ENCODE data around the gene C5orf58.

C5orf58 gene, protein sequence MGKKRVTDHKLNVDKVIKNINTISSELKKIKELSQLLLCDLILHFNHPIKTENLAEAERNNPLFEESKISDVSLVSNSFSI

DNA sequence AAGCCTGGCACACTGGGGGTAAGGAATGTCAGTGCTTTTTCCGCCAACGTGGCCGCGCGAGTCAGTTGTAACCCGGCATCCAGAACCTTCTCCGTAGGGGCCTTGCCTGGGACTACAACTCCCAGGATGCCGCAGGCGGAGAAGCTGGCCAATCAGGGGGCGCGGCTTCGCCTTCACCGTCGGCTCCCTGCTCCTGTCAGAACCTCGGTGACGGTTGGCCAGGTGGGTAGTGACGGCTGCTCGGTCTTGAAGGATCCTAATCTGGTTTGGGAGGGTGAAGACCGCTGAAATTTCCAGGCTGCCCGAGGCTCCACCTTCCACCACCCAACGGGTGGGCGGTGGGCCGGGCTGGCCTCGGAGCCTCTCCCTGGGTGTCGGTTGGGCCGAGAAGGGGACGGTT, at the start of gene C5orf58:
C5orf58 (plus strand) TSS at position 200 of the 400 bp plus-strand sequence. CDS start 1,992 bp downstream, outside the sequence.
- DNase-seq (ENCODE audit: low spot score) = no peak

DNA sequence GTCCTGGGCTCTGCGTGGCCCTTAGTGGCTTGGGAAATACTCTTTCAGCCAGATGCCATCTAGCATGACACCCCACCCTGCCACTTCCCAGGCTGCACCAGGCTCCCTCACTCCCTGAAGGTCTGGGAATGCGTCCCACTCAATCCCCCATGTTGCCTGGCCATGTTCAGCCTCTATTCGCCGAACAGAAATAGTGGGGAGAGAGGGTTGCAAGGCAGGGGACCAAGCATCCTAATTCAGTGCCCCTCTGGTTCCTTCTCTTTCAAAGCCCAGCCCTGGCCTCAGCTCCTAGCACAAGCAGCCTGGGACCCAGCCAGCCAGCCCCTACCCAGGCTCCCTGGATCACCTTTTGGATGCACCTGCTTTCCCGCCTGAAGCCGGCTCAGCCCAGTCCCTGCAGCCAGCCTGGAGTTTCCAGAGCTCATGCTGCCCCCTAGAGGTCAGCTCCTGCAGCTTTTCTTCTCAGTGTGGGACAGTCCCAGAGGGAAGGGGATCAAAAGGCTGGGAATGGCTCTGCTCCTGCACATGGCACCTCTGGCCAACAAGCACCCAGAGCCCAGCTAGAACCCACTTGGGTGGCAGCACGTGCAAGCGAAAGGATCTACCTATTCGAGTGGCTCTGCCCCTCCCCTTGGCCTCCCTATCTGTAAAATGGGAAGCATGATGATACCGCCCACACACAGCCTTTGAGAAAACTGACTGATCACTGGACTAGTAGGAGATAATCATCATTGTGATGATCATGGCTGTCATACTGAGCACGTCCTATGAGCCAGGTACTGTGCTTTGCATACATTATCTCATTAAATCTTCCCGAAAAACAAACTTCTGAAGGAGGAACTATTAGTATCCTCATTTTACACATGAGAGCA, 48.7 kb upstream of the C5orf58 start:
- DNase-seq (ENCODE audit: low spot score) = peak; percentile 59

DNA sequence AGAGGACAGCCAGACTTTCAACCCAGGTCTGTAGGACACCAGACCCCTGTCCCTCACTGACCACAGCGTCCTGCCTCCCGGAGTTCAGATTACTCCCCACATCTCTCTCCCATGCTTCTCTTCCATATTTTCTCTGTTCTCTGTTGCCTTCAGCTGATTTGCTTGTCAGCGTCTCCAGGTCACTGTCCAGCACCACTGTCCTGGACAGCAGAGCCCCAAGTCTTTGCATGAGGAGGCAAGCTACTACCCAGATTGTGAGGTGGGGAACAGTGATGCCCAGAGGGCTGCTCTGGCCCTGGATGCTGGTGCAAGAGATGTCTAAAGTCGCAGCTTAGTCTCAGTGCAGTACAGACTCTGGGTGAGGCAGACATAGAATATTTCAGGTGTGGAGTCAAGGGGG, 48.0 kb upstream of the C5orf58 start:
- DNase-seq (ENCODE audit: low spot score) = no peak

DNA sequence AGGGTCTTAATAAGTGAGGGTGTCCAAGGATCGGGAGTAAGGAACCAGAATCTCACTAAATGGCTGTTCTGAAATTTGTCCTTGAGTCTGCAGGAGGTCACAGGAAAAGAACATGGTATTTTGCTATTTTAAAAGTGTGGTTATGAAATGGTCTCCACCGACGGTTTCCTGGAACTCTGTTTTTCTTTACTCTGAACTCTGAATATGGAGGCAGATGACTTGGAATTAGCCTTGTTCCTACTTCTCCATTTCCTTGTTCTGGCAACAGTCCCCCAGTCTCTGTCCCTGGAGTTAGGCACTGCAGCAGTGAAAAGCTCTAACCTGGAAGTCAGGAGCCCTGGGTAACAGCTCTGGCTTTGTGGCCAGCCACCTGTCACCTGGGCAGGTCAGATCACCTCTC, 46.6 kb upstream of the C5orf58 start:
- no peak for DNase-seq (ENCODE audit: low spot score)

DNA sequence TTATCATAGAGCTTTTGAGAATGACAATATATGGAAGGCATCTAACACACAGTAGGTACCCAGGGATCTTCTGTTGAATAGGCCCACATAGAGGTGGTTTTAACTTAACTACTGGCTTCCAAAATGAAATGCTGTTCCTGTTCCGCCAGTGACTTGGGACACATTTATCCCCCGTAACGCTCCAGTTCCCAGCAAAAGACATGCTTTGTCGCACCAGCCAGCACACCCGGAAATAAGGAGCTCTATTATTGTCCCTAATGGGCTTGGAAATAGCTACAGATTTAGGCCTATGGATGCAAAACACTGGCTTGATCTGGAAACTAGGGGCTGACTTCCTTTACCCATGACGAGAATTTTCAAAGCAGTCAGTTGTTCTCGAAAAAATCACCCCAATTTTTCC, 45.9 kb upstream of the C5orf58 start:
- DNase-seq (ENCODE audit: low spot score) = no peak

DNA sequence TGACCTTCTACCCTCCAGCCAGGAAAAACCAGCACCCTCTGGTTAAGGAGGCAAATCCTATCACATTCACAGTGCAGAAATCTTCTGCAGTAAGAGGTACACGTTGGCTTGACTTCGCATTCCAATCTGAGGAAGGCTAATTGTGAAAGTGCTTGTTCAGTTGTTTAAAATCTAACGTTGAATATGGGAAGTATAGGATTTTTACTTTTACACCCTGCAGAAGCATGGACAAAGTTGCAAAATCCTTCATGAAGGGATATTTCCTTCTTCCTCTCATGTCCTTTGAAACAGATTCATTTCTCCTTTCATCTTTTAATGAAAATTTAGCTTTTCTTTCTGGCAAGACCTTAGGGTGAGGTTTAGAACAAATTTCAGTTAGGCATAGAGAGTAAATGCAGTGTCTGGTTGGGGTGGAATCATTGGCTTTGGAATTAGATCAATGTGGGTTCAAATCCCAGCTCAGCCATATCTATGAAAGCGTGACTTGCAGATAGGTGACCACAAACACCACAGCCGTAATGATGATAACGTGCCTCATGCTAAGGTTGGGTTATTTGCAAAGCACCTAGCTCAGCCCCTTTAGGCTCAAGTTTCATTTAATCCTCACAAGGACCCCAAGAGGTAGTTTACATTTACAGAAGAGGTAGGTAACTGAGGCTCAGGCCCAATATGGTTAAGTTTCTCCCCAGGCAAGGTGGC, 42.2 kb upstream of the C5orf58 start:
- DNase-seq (ENCODE audit: low spot score) = no peak

DNA sequence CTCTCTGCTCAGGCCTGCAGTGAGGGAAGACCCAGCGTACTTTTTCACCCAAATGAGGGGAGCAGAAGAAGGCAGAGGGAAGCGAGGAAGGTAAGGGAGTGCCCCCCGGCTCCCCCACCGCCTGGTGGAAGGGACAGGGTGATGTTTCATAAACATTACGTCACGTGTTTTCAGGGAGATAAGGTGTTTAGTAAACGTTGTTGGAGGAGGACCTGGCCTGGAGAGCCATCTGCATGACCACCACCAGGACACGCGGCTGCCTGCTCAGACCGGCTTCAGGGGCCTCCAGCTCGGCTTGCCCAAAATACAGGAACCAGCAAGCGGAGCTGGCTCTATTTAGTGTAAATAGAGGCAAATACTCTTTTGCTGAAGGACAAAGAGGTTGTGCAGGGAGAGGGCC, 40.0 kb upstream of the C5orf58 start:
- no peak for DNase-seq (ENCODE audit: low spot score)

DNA sequence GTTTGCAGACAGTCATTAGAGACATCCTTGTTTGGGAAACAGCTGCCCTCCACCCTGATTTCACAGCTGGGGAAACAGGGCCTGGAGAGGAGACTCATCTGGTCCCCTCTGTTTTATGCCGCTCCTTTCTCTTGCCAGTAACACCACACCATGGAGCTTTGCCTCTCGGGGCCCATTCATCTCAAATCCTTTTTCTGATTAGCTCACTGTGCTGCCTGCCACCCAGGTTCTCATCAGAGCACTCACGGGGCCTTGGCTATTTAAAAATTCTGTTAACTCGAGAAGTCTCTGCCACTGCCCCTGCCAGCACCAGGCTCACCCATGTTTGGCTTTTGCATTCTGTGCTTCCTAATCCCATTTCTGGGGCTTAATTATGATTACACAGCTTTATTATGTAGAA, 36.8 kb upstream of the C5orf58 start:
- DNase-seq (ENCODE audit: low spot score) = no peak

DNA sequence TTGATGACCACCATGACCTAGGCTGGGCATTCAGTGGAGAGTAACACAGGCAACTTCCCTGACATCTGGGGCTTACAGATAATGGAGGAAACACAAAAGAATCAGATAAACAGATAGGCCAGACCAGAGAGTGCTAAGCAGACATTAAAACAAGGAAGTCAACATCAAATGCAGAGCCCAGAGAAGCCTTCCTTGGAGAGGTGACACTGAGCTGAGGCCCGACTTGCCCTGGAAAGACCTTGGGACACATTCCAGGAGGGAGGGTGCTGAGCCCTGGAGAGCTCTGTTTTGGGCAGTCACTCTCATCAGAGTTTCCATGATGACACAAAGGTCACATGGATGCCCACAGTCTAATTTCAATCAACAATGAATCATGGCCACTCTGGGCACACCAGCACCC, 31.9 kb upstream of the C5orf58 start:
- DNase-seq (ENCODE audit: low spot score) = no peak

DNA sequence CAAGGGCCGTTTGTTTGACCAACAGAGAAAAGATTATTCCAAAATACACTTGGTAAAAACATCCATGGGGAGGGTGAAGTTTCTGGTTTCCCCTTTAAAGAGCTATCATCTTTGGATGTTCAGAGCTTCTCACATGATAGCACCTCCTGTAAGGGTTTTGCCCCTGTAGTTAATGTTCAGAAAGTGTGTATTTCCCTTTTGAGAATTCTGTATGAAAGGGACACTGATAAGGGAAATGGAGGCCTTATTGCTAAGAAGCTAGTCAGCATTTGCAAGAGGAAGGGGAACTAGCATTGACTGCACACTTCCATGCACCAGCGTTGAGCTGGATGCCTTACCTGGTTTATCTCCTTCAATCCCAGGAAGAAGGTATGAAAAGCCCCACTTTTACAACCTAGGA, 31.5 kb upstream of the C5orf58 start:
- no peak for DNase-seq (ENCODE audit: low spot score)

DNA sequence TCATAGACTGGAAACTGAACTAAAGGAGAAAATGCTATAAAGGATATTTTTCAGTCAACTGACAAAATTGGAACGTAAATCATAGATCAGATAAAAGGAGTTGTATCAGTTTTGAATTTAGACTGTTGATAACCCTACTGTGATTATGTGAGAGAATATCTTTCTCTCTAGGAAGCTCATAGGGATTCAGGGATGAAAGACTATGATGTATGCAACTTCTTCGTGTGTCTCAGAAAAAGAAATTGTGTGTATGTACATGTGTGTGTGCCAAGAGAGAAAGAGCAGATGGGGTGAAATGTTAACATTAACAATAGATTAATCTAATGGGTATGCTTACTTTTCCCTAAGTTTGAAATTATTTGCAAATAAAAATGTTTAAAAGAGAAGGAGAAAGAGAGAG, 30.7 kb upstream of the C5orf58 start:
- no peak for DNase-seq (ENCODE audit: low spot score)

DNA sequence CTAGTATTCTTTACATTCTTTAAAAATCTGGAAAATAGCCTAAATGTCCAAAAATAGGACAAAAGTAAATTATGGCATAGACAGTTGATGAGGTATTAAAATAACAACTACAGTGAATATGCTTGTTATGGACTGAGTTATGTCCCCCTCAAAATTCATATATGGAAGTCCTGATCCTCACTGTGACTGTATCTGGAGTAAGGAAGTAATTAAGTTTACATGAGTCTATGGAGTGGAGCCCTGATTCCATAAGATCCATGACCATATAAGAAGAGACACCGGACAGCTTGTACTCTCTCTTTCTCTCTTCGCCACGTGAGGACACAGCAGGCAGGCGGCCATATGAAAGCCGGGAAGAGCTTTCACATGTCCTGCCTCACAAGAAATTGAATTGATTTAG, 28.6 kb upstream of the C5orf58 start:
- no peak for DNase-seq (ENCODE audit: low spot score)

DNA sequence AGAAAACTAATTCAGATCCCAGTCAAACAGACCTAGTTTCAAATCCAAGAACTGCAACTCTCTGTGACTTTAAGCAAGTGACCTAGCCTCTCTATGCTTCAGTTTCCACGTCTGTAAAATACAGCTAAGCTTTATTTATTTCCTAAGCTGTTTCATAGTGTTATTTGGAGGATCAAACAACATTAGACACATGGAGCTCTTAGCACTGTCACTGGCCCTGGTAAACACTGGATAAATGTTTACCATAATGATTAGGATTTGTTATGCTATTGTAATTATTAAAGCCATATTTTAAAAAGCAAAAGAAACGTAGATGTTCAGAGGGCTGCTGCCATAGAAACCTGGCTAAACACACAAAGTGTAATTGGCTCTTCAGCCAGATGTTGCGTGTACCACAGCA, 26.6 kb upstream of the C5orf58 start:
- no peak for DNase-seq (ENCODE audit: low spot score)

DNA sequence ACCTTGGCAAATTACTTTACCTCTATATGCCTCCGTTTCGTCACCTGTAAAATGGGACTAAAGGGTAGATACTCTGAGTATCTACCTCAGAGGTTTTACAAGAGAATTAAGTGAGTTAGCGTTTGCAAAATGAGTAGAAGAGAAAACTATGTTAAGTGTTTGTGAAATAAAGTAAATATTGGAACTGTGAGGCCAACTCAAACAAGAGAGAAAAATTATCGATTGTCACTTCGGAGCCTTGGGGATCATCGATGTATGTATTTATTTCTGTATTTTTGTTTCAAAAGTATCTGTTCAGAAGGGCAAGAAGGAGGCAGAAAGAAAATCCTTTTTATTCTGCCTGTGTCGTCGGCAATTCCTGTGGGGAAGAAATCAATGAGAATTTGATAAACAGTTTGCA, 25.8 kb upstream of the C5orf58 start:
- no peak for DNase-seq (ENCODE audit: low spot score)

DNA sequence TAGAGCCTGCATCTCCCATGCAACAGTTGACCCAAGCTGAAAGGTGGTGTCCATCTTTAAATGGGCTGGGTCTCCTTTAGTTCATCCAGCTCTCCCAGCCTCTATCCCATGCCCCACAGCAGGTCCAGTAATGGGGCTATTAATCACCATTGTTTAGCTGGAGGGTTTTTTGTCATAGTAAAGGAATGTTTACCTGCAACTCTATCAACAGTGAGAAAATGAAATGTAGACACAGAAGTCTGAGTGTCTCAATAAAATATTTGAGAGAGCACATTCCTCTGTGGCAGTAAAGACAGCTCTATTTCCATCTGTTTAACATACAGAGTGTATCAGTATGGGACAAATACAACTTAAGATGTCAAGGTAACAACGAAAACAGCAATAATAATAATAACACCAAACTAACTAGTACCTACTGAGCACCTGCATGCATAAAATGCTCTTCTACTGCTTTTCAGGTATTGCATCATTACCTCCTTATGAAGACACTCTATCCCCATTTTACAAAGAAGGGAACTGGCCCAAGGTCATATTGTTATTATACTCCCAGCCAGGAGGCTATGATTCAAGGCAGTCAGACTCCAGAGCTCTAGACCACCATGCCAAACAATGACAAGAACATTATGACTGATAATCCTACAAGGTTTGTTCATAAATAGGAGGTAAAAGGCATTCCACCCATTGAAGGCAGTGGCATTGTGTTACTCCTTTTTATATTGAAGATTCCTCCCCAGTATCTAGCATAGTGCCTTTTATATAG, 21.0 kb upstream of the C5orf58 start:
- no peak for DNase-seq (ENCODE audit: low spot score)

DNA sequence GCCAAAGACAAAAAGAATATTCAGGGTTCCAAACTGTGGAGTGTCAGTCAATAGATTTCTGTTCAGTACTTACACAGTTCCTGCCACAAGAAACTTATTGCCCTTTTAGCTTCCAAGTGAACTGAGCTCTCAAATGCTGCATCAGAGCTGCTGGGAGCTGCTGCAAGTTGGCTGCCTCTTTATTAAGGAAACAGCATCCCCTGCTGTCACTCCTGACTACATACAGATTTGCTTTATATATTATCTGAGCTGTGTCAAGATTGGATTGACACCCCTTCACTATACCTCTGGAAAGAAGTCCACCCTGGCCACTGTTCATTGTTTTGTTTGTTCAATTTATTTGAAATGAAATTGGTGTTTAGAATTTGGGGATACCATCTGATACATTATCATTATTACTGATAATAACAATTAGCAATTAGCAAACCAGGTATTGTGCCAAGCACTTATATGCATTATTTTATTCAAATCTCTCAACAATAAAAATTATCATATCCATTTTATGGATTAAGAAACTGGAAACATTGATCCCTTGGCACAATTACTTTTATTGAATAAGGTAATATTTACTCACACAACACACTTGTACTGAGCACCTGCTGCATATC, 16.4 kb upstream of the C5orf58 start:
- DNase-seq (ENCODE audit: low spot score) = no peak

DNA sequence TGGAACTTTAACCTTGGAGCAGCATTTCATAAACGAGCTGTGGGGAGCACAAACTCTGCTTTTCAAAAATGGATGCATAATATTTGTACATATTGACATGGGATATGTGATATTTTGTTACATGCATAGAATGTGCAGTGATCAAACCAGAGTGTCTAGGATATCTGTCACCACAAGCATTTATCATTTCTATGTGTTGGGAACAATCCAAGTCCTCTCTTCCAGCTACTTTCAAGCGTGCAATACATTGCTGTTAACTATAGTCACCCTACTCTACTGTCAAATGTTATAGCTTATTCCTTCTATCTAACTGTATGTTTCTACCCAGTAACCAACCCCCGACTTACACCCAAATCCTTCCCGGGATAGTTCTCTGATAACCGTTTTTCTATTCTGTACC, 15.0 kb upstream of the C5orf58 start:
- no peak for DNase-seq (ENCODE audit: low spot score)

DNA sequence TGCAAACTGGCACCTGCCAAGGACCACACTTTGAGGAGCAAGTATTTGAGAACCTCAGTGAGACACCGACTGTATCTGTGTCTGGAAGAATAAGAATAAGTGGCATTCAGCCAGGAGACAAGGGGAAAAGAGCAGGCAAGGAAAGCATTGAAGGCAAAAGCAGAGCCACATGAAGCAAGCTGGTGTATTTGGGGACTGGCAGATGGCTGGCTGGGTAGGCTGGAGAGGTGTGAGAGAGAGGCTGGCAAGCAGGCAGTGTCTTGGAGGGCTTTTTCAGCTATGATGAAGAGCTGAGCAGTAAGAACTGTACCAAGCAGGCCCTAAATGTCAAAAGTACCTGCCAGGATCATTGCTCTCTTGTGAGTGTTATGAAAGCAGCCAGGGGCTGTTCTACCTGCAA, 14.1 kb upstream of the C5orf58 start:
- no peak for DNase-seq (ENCODE audit: low spot score)

DNA sequence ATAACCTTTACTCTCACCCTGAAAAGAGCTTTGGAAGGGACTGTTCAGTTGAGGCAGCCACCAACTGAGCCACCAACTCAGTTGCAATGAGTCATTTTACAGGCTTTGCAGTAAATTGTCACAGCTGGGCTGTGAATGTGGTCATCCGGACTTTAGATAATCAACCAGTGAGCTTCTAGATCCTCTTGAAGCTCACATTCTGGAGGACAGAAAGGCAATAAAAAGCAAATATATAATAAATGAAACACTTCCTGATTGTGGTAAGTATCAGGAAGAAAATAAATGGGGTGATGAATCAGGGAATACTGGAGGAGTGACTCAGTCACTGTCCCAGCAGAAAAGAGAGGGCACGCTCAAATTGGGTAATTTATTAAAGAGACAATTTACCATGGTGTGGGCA, 13.2 kb upstream of the C5orf58 start:
- DNase-seq (ENCODE audit: low spot score) = no peak

DNA sequence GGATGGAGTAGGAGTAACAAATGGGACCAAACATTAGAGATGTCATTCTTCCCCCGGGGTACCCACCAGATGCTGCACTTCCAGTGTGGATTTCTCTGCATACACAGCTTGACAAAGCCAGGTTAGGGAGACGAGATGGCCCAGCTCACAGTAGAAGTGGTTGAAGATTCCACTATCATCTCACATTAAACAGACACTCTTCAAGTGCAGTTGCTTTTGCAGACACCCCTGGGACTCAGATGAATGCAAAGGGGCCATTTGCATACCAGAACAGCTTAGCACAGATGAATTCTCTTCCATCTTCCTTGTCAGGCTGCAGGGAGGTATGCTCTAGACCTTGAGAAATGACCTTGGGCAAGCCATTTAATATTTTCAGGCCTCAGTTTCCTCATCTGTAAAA, 12.6 kb upstream of the C5orf58 start:
- no peak for DNase-seq (ENCODE audit: low spot score)

DNA sequence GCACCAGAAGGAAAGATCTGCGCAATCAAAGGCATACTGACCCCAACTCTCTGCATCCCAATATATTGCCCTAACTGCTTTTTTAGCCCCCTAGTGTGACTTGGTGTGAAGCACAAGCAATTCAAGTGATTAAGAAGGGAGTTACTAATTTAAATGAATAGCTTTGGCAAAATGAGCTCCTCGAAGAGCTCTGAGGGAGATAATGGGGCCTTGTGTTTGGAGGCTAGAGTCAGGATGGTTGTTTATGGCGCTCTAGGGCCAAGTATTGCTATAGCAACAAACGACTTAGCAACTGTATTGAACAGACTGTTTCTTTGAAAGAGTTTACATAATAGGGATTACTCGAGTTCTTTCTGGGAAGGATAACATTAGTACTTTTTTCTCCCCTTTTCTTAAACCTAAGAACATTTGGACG, 11.5 kb upstream of the C5orf58 start:
- no peak for DNase-seq (ENCODE audit: low spot score)

DNA sequence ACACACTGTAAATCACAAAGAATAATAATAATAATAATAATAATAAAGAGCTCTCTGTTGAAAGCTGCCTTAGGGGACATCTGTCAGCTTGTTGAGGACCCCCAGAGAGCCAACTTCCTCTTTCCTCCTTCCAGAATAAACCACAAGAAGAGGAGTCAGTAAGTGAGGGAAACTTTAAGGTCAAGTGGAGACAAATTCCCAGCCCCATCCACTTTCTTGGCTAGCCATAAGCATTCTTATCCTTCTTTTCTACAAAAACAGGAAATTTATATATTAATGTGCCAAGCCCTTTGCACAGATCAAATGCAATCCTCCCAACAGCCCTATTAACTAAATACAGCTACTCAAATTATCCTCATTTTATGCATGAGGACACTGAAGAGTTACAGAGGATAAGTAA, 9.4 kb upstream of the C5orf58 start:
- DNase-seq (ENCODE audit: low spot score) = no peak
